NCI-H146 (cell line): ENCODE measurements around the gene NGF.

Experiments
- DNase-seq: peaks from one replicate; lab custom pipeline; 2025; lab: John Stamatoyannopoulos, UW

NGF gene

DNA sequence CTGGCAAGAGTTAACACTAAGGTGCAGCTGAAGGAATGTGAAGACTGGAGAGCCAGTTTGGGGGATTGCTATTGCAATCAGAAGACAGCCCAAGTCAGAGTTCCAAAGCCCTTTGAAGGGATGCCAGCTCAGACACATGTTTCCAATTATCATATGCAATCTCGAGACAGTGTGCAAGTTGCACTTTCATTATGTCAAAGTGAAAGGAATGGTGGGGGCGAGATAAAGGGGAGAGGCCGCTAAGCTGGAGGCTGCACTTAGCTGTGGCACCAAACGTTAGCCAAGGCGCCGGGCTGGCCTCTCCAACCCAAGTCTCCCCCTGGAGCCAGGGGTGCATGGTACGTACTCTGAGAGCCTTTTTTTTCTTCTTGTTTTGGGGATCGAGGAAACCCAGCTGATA, 58.0 kb downstream of the NGF start:
- no peak for DNase-seq

DNA sequence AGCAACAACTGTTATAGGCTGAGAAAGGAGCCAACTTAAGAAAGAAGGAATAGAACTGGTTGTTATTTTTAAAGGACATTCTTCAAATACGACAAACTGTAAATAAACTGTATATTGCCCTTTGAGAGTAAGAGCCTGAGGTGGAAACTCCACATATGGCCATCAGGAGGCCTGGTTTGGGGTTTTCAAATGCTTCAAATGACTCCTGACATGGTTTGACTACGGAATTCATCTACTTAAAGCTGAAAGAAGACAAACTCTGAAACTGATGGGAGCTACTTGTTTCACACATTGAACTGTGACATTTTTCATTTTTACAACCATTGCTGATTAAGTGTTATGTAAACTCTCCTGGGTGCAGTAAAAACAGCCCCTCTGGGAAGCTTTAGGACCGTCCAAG, 59.8 kb downstream of the NGF start:
- no peak for DNase-seq

DNA sequence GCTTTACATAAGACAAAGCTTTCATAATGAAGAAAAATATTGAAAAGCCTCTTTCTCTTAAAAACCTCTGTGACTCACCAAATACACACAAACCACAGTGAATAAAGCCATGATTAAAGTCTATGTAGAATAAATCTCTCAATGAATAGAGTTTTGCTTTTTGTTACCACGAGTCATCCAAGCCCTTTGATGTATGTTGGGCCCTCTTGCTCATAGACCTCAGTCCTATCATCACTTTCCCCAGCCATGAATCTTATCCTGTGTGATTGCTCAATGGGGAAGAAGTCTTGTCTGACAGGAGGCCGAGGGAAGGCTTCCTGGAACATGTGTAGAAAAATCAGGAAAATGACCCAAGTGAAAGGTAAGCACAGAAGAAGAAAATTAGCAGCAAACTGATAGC, 60.8 kb downstream of the NGF start:
- DNase-seq = no peak

DNA sequence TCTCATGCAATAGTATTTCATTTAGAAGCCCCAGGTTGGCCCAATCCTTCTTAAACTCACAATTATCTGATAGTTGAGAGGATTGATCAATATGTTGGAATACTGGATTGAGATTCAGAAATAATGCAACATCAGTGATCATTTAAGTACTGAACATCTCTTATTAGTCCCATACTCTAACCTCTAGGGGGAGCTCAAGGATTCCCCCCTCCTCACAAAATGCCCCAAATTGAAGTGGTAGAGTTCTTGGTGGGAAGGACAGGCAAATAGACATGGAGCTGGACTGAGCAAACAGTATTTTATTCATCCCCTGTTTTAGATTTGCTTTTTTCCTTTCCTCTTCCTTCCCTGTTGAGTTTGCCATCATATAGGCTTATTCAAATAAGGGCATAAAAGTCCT, 62.8 kb downstream of the NGF start:
- peak; percentile 24 for DNase-seq

DNA sequence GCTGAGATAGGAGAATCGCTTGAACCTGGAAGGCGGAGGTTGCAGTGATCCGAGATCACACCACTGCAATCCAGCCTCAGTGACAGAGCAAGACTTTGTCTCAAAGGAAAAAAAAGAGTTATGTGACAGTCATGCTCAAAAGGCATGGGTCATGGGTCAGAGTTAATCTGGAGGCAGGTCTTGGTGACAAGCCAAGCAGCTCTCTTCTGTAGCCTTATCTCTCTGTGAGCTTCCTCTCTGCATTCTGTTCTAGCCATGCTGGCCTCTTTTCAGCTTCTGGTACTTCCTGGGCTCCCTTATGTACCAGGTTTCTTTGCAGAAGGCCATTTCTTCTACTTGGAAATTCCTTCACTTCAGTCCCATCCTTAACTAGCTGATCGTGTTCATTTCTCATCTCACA, 63.6 kb downstream of the NGF start:
- no peak for DNase-seq

DNA sequence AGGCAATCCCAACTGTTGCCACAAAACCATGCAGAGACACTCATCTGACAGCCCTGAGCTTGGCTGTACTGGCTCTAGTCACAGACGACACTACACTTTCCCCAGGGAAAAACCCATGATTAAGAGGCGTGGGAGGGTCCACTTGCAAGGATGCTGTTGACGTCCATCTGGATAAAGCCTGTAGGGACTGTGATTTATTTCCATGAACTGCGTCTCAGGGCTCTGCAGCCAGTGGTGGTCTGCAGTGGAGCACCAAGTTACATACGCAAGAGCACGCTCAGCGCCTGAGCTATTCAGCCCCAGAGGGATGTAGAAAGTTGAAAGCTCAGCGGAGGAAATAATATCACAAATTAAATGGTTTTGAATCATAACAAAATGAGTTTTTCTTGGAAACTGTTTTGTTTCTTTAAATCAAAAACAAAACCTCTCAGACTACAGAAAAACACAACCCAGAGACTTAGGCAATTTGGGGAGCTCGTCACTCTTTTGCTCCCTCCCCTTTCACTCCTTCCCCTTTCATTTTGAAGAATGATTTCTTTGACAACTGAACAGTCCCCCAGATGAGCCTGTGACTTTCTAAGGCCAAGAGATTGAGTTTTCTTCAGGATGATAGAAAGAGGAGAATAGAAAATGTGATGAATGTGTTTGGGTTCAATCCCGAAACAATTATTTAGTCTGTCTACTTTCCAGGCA, 71.2 kb downstream of the NGF start:
- DNase-seq = no peak

DNA sequence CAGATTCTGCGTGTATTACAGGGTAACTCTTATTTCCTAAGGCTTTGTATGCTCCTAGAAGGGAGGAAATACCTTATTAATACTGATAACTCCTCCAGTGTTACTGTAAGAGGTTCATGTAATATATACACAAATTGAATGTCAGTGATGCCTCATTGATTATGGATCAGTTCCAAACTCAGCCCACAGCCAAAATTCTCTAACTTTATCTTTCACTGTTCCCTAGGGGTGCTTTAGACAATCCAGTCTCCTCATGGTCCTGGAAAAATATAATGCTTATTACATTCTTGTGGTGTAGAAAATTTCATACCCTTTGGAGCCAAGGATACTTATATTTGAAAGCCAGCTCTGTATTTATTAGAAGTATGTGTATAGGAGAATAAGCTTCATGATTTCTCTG, 73.0 kb downstream of the NGF start:
- no peak for DNase-seq

DNA sequence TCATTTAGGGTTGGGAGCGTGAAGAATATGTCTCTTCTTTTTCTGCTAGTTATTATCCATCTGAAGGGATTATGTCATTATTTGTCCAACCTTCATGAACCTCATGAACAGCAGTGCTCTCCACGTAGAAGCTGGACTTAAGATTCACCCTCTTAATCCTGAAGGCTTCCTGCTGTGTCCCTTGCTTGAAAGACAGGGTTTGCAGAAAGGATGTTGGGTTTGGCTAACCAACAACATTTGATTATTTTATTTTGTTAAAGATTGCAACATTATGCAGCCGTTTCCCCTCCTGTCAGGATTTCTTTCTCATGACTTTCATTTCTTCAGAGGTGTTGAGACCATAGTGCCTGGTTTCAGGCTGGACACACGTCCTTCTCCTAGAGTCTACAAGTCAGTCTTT, 75.2 kb downstream of the NGF start:
- DNase-seq = no peak

DNA sequence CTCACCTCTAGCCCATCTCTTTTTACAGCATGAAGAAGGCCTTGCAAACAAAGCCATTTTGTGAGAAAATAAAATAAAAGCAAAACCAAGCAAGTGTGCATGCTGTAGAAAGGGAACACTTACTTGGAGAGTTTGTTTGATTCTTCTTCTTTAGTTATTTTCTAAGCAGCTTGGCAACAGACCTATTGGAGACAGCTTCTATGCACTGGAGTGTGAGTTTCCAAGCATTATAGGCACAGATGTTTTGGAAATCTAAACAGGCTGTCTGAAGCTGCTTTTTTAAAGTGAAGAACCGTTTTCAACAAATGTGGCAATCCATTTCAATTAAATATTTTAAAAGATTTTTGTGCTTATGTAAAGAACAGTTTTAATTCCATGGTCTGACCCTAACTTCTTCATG, 76.6 kb downstream of the NGF start:
- no peak for DNase-seq

DNA sequence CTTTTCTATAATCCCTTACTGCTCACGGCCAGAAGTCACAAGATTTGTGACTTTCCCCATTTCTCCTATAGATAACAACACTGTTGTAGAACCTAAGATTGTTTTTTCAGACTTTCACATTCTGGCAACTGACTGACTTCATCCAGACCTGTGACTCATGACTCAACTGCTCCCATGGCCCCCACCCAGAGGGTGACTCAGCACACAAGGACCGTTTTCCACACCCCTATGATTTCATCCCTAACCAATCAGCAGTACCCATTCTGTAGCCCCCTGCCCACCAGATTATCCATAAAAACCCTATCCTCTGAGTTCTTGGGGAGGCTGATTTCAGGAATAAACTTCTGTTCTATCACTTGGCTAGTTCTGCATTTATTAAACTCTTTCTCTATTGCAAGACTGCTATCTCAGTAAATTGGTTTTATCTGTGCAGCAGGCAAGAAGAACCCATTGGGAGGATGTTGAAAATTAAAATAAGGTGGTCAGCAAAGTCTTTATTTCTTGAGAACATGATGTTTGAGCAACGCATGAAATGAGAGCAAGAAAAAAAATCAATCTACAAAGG, 79.7 kb downstream of the NGF start:
- DNase-seq = no peak

DNA sequence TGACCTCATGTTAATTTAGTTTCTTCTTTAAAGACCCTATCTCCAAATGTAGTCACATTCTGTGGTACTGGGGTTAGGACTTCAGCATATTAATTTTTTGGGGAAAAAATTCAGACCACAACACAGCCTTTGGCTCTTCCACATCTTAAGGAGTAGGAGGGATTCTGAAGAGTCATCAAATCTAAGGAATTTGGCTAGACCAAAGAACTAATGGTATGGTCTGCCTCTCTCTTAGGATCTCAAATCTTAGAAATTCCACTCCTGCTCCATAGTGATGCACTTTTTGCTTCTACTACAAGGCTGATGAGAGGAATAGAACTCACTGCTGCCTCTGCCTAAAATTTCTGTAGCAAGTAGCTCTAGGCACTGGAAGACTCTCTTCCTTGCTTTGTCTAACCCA, 80.5 kb downstream of the NGF start:
- no peak for DNase-seq

DNA sequence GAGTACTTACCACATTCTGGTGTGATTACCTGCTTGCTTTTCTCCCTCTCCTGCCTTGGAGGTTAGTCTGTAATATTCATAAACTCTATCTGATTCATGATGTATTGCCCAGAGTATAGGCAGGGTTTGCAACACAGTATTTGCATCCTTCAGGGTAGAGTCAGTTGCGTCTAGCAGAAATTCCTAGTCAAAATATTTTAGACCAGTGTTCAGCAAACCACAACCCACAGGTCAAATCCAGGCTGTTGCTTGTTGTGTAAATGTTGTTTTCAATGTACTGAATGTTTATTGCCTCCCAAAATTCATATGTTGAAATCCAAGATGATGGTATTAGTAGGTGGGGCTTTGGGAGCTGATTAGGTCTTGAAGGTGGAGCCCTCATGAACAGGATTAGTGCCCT, 82.9 kb downstream of the NGF start:
- DNase-seq = no peak

DNA sequence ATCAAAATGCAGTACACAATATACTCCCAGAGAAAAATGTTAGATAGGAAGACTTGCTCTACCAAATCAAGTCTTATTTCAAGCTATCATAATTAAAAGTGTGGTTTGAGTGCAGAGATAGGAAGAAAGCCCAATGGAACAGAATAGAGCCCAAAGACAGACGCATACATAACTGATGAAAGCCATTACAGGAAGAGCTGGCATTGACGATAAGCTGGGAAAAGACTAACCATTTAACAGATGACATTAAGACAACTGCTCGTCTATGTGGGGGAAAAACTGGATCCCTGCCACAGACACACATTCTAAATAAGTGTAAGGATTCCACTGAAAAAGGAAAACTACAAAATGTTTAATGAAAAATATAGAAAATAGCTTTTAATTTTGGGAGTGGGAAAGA, 85.5 kb downstream of the NGF start:
- DNase-seq = no peak

DNA sequence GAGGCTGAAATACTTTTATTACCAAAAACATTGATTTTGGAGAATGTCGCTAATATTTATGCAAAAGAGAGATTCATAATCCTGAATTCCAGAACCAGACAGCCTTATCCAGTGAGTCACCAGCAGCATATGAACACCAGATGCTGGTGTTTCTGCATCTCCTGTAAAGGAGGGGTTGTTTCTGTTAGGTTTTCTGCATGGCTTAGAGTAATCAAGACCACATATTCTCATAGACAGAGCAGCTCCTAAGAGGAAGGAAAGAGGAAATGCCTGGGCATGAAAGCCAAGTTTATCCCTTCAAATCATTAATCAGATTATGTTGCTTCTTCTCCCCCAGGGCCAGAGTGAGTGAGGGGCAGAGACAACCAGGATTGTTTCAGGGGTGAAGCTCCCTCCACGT, 86.2 kb downstream of the NGF start:
- DNase-seq = no peak

DNA sequence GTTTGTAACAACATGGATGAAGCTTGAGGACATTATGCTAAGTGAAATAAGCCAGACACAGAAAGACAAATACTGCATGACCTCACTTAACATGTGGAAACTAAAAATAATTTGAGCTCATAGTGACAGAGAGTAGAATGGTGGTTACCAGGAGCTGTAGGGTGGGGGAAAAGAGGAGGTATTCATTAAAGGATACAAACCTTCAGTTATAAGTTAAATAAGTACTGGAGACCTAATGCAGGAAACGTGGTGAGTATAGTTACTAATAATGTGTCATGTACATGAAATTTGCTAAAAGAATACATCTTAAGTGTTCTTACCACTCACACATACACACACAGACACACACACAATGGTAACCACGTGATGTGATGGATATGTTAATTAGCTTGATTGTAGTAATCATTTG, 86.7 kb downstream of the NGF start:
- DNase-seq = no peak

DNA sequence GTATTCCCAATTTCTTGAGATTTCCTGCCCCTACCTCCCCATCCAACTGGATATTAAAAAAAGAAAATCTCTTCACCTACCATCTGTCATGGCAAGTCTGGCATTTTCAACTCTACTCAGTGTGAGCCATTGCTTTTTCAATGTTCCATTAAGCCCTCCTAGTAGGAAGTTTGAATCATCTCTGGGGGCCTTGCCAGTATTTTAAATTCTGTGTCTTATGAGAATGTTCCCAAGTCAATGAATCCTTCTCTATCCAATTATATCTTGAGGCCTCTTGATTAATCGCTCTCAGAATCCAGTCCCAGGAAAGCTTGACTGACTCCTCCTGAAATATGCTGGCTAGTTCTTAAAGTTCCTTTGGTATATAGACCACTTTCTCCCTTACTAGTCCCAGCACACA, 91.5 kb downstream of the NGF start:
- no peak for DNase-seq

DNA sequence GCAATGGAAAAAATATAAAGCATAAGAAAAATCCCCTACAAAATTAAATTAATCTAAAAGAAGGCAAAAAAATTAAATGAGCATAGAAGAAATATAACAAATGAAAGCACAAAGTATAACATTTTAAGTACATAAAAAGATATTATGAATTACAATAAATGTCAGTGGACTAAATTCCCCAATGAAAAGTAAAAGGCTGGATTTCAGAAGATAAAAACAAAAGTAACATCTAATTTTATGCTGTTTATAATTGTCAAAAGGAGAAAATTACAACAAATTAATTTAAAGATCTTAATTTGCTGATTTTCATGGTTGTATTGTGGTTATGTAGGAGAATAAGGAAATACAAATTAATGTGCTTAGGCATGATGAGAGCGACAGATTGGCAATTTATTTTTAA, 92.8 kb downstream of the NGF start:
- no peak for DNase-seq

DNA sequence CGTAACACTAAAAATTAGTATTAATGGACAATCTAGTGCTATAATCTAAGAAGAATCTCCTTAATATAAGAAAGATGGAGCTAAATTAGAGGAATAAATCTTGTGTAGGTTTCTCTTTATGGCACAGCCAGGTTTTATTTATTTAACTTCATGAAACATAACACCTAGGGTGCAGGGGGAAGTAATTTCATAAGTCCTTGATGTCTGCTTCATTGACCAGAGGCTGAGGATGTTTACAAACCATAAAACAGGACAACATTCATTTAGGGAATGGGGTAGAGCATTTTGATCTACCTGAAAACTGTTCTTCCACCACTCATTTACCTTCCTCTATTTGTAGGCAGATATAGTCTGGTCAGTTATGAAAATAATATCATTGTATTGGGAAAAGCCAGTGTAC, 95.5 kb downstream of the NGF start:
- peak; percentile 3 for DNase-seq

DNA sequence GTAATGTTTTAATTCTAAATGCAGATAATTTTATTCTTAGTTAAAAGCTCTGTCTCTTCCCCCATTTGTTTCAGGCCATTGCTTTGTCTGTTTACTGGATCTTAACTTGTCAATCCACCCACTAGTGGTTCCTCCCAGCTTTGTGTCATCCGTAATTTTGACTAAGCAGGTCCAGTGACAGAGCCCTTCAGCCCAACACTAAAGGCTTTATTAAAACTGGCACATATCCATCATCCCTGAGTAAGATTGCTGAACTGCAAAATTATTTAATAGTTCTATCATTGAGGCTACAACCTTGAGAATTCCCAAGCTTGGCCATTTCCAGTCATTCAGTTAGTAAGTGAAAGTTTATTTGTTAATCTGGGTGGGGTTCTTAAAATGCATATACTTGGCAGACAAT, 96.7 kb downstream of the NGF start:
- no peak for DNase-seq

DNA sequence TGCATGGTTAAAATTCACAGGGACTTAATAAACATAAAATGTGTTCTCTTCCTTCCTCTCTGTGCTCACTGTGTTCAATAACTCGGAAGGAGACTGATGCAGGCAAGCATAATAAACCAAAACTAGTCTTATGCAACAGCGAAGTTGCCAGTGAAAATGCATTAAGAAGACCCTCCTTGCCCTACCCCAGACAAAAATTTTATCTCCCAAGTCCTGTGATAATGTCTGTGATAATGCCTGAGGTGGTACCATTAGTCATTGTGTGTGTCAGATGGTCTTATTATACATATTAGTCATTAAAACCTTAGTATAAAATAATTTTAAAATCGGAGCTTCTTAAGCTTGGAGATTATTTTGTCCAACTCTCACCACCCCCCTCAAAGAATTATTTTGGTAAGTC, 97.8 kb downstream of the NGF start:
- DNase-seq = no peak

DNA sequence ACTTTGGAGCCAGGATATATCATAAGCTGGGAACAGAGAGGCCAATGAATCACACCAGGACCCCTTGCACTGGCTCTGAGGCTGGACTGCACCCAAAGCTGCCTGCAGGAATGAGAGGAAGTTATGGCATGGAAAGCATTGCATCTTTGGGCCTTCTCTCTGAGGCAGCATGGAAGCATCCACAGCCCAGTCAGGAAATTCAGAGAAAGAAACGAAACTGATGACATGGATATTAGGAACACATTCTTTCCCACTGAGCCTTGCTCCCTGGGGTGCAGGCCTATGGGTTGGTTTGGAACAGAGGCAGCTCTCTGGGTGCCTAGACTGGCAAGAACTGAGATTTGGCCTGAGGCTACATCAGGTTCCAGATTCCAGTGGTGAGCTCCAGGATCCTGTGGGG, 98.6 kb downstream of the NGF start:
- no peak for DNase-seq

DNA sequence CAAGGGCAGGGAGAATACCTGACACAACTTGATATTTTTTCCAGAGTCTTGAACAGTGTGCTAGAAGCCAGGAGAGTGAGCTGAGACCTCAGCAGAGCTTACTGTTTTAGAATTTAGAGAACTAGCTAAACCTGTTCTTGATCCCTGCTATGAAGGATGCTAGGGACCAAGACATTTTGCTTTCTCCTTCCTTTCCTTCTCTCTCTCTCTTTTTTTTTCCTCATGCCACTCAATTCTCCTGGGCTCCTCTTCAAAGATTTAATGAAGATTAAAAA, 99.0 kb downstream of the NGF start:
- no peak for DNase-seq

DNA sequence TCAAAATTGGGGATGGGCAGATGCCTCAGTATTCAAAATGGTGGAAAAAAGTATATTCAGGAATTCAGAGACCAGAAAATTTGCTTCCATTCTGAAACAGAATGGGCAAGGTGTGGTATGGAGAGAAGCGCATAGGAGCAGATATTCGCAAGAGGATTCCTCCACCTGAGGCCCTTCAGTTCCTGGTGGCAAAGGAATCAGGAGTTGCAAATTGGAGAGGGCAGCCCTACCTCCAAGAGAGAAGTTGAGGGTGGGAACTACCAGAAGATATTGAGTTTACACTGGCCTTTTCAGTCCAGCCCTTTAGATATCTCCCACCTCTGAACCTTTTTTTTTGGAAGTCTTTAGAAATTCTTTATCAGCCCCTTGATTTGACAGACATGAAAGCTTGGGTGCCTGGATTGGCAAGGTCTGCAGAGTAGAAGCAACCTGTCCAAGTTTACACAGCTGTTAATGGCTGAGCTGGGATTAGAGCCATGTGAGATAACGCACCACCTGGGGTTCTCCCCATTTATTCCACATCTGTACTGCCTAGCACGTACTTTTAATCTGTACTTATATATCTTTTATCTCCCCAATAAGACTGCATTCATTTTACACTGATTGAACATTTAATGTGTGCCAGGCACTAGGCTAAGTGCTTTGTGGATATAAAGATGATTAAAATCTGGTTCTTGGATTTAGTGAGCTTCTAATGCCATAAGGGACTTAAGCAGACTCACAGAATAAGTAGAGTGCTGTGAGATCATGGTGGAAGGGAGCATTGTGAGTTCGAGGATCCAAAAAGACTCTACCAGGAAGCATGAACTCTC, 99.5 kb downstream of the NGF start:
- peak; percentile 79 for DNase-seq

DNA sequence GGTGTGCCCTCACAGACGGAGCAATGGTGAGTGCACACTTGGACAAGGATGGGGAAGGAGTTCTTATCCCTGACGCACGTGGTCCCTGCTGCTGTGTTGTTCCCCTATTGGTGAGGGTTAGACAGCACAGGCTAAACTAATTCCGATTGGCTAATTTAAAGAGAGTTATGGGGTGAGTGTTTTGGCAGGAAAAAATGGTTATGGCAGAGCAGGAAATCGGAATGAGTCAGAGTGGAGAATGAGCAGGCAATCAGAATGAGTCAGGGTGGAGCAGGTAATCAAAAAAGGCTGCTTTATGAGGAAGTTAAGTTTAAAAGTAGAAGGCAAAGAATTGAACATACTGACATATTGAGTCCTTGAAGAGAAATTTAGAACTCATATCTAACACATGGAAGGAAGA, 100.5 kb downstream of the NGF start:
- no peak for DNase-seq
